ENCODE results near the gene SOX13.

SOX13 gene

GRCh38 chr1:204124639-204125038 is 51.7 kb downstream of the SOX13 start:
- Histone ChIP-seq H3K27ac (ENCODE audit: low read depth, low read length) (no peak overlapping the region), H3K4me3 (ENCODE audit: low read length) (no peak overlapping the region), H3K27me3 (ENCODE audit: control insufficient read depth, insufficient read depth, low read length) (no peaks in the 10 kb centered on the region), H3K4me1 (ENCODE audit: control insufficient read depth, insufficient read depth, low read length) (no peaks in the 10 kb centered on the region), H3K36me3 (ENCODE audit: control insufficient read depth, insufficient read depth, low read length) (peaks cover 14% of the 10 kb centered on the region), H3K9ac (ENCODE audit: low read length) (no peak overlapping the region)

GRCh38 chr1:204125759-204126351 is 52.9 kb downstream of the SOX13 start:
- H3K4me3 ChIP-seq (ENCODE audit: low read length), result no peak overlapping the region
- H3K27me3 ChIP-seq (ENCODE audit: control insufficient read depth, insufficient read depth, low read length), result no peaks in the 10 kb centered on the region
- no peaks in the 10 kb centered on the region for H3K4me1 ChIP-seq (ENCODE audit: control insufficient read depth, insufficient read depth, low read length)
- H3K27ac ChIP-seq (ENCODE audit: low read depth, low read length), result no peak overlapping the region
- H3K36me3 ChIP-seq (ENCODE audit: control insufficient read depth, insufficient read depth, low read length), result peaks cover 14% of the 10 kb centered on the region
- H3K9ac ChIP-seq (ENCODE audit: low read length), result no peak overlapping the region

- Histone ChIP-seq H3K27me3 (ENCODE audit: control insufficient read depth, insufficient read depth, low read length) (no peaks in the 10 kb centered on the region), H3K36me3 (ENCODE audit: control insufficient read depth, insufficient read depth, low read length) (peaks cover 14% of the 10 kb centered on the region), H3K4me3 (ENCODE audit: low read length) (no peak overlapping the region), H3K27ac (ENCODE audit: low read depth, low read length) (no peak overlapping the region), H3K4me1 (ENCODE audit: control insufficient read depth, insufficient read depth, low read length) (no peaks in the 10 kb centered on the region), H3K9ac (ENCODE audit: low read length) (no peak overlapping the region)
Measured at GRCh38 chr1:204126386-204126785, 53.5 kb downstream of the SOX13 start.

GRCh38 chr1:204126956-204127355 is 54.0 kb downstream of the SOX13 start:
- H3K36me3 ChIP-seq (ENCODE audit: control insufficient read depth, insufficient read depth, low read length), result peaks cover 14% of the 10 kb centered on the region
- H3K4me1 ChIP-seq (ENCODE audit: control insufficient read depth, insufficient read depth, low read length), result no peaks in the 10 kb centered on the region
- no peak overlapping the region for H3K4me3 ChIP-seq (ENCODE audit: low read length)
- no peaks in the 10 kb centered on the region for H3K27me3 ChIP-seq (ENCODE audit: control insufficient read depth, insufficient read depth, low read length)
- no peak overlapping the region for H3K9ac ChIP-seq (ENCODE audit: low read length)
- no peak overlapping the region for H3K27ac ChIP-seq (ENCODE audit: low read depth, low read length)

GRCh38 chr1:204127597-204128242 is 54.8 kb downstream of the SOX13 start:
- H3K9ac ChIP-seq (ENCODE audit: low read length), result no peak overlapping the region
- H3K4me3 ChIP-seq (ENCODE audit: low read length), result no peak overlapping the region
- peaks cover 9% of the 10 kb centered on the region for H3K36me3 ChIP-seq (ENCODE audit: control insufficient read depth, insufficient read depth, low read length)
- H3K27ac ChIP-seq (ENCODE audit: low read depth, low read length), result no peak overlapping the region
- H3K27me3 ChIP-seq (ENCODE audit: control insufficient read depth, insufficient read depth, low read length), result no peaks in the 10 kb centered on the region
- no peaks in the 10 kb centered on the region for H3K4me1 ChIP-seq (ENCODE audit: control insufficient read depth, insufficient read depth, low read length)

- peaks cover 3% of the 10 kb centered on the region for H3K36me3 ChIP-seq (ENCODE audit: control insufficient read depth, insufficient read depth, low read length)
- H3K9ac ChIP-seq (ENCODE audit: low read length), result no peak overlapping the region
- no peaks in the 10 kb centered on the region for H3K27me3 ChIP-seq (ENCODE audit: control insufficient read depth, insufficient read depth, low read length)
- H3K4me3 ChIP-seq (ENCODE audit: low read length), result no peak overlapping the region
- no peaks in the 10 kb centered on the region for H3K4me1 ChIP-seq (ENCODE audit: control insufficient read depth, insufficient read depth, low read length)
- no peak overlapping the region for H3K27ac ChIP-seq (ENCODE audit: low read depth, low read length)
Measured at GRCh38 chr1:204128464-204128963, 55.6 kb downstream of the SOX13 start.

- H3K9ac ChIP-seq (ENCODE audit: low read length), result no peak overlapping the region
- no peaks in the 10 kb centered on the region for H3K36me3 ChIP-seq (ENCODE audit: control insufficient read depth, insufficient read depth, low read length)
- H3K27ac ChIP-seq (ENCODE audit: low read depth, low read length), result no peak overlapping the region
- no peaks in the 10 kb centered on the region for H3K27me3 ChIP-seq (ENCODE audit: control insufficient read depth, insufficient read depth, low read length)
- H3K4me3 ChIP-seq (ENCODE audit: low read length), result peak overlapping the region; percentile 35
- H3K4me1 ChIP-seq (ENCODE audit: control insufficient read depth, insufficient read depth, low read length), result no peaks in the 10 kb centered on the region
Measured at GRCh38 chr1:204128964-204129896, 56.3 kb downstream of the SOX13 start.

- H3K36me3 ChIP-seq (ENCODE audit: control insufficient read depth, insufficient read depth, low read length), result no peaks in the 10 kb centered on the region
- H3K4me1 ChIP-seq (ENCODE audit: control insufficient read depth, insufficient read depth, low read length), result no peaks in the 10 kb centered on the region
- no peak overlapping the region for H3K4me3 ChIP-seq (ENCODE audit: low read length)
- H3K27me3 ChIP-seq (ENCODE audit: control insufficient read depth, insufficient read depth, low read length), result no peaks in the 10 kb centered on the region
- no peak overlapping the region for H3K9ac ChIP-seq (ENCODE audit: low read length)
- no peak overlapping the region for H3K27ac ChIP-seq (ENCODE audit: low read depth, low read length)
Measured at GRCh38 chr1:204130178-204130577, 57.3 kb downstream of the SOX13 start.

- Histone ChIP-seq H3K4me1 (ENCODE audit: control insufficient read depth, insufficient read depth, low read length) (no peaks in the 10 kb centered on the region), H3K27ac (ENCODE audit: low read depth, low read length) (no peak overlapping the region), H3K27me3 (ENCODE audit: control insufficient read depth, insufficient read depth, low read length) (no peaks in the 10 kb centered on the region), H3K36me3 (ENCODE audit: control insufficient read depth, insufficient read depth, low read length) (no peaks in the 10 kb centered on the region), H3K4me3 (ENCODE audit: low read length) (no peak overlapping the region), H3K9ac (ENCODE audit: low read length) (no peak overlapping the region)
Measured at GRCh38 chr1:204130981-204131892, 58.3 kb downstream of the SOX13 start.

- no peak overlapping the region for H3K4me3 ChIP-seq (ENCODE audit: low read length)
- no peak overlapping the region for H3K9ac ChIP-seq (ENCODE audit: low read length)
- H3K4me1 ChIP-seq (ENCODE audit: control insufficient read depth, insufficient read depth, low read length), result no peaks in the 10 kb centered on the region
- H3K36me3 ChIP-seq (ENCODE audit: control insufficient read depth, insufficient read depth, low read length), result no peaks in the 10 kb centered on the region
- no peak overlapping the region for H3K27ac ChIP-seq (ENCODE audit: low read depth, low read length)
- H3K27me3 ChIP-seq (ENCODE audit: control insufficient read depth, insufficient read depth, low read length), result no peaks in the 10 kb centered on the region
Measured at GRCh38 chr1:204131978-204132377, 59.1 kb downstream of the SOX13 start.

GRCh38 chr1:204132718-204133117 is 59.8 kb downstream of the SOX13 start:
- Histone ChIP-seq H3K9ac (ENCODE audit: low read length) (no peak overlapping the region), H3K36me3 (ENCODE audit: control insufficient read depth, insufficient read depth, low read length) (no peaks in the 10 kb centered on the region), H3K27me3 (ENCODE audit: control insufficient read depth, insufficient read depth, low read length) (no peaks in the 10 kb centered on the region), H3K27ac (ENCODE audit: low read depth, low read length) (no peak overlapping the region), H3K4me3 (ENCODE audit: low read length) (no peak overlapping the region), H3K4me1 (ENCODE audit: control insufficient read depth, insufficient read depth, low read length) (no peaks in the 10 kb centered on the region)

GRCh38 chr1:204134103-204134502 is 61.2 kb downstream of the SOX13 start:
- Histone ChIP-seq H3K27me3 (ENCODE audit: control insufficient read depth, insufficient read depth, low read length) (no peaks in the 10 kb centered on the region), H3K27ac (ENCODE audit: low read depth, low read length) (no peak overlapping the region), H3K9ac (ENCODE audit: low read length) (no peak overlapping the region), H3K36me3 (ENCODE audit: control insufficient read depth, insufficient read depth, low read length) (no peaks in the 10 kb centered on the region), H3K4me1 (ENCODE audit: control insufficient read depth, insufficient read depth, low read length) (no peaks in the 10 kb centered on the region), H3K4me3 (ENCODE audit: low read length) (no peak overlapping the region)
